Astrocyte (in vitro differentiated cells and primary cell): ENCODE data around the gene DGKI.

Source experiments
- EZH2 ChIP-seq: IDR thresholded peaks from 2 replicates; pipeline ENCODE4 v1.6.1; 2012; ENCODE audit warnings: mild to moderate bottlenecking, low read length, inconsistent platforms; ENCODE audit not compliant: insufficient read depth
- TF ChIP-seq, protein P1 (sequence below): IDR thresholded peaks from 2 replicates; pipeline ENCODE4 v1.5.1; 2011; ENCODE audit warnings: low read depth, mild to moderate bottlenecking, inconsistent platforms, low read length, moderate library complexity; ENCODE audit not compliant: insufficient read depth

DNA sequence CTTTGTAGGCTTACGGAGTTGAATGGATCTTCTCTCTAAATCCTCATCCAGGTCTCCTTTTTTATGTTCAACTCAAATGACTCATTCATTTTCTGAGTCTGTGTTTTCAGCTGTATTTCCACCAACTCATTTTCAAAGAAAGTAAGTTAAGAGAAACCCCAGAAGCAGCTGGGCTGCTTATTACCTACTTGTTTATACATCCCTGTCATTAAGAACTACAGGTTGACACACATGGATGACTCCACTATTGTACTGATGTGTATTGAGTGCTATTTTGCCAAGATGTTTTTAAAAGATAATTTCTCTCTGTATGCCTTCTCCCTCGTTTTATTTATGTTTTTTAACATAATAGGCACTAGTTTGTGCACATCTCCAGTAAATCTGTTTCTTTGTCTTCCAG, 41.9 kb downstream of the DGKI start:
- TF ChIP-seq, protein P1, sequence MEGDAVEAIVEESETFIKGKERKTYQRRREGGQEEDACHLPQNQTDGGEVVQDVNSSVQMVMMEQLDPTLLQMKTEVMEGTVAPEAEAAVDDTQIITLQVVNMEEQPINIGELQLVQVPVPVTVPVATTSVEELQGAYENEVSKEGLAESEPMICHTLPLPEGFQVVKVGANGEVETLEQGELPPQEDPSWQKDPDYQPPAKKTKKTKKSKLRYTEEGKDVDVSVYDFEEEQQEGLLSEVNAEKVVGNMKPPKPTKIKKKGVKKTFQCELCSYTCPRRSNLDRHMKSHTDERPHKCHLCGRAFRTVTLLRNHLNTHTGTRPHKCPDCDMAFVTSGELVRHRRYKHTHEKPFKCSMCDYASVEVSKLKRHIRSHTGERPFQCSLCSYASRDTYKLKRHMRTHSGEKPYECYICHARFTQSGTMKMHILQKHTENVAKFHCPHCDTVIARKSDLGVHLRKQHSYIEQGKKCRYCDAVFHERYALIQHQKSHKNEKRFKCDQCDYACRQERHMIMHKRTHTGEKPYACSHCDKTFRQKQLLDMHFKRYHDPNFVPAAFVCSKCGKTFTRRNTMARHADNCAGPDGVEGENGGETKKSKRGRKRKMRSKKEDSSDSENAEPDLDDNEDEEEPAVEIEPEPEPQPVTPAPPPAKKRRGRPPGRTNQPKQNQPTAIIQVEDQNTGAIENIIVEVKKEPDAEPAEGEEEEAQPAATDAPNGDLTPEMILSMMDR = no peak
- no peak for TF ChIP-seq EZH2
